HG02852 (cell line): ENCODE measurements around the gene PTPN12.
"Not testable (repeated sequence)": the region's sequence is repeated elsewhere in the genome, so short reads cannot be mapped to it uniquely, and the experiment has no call there.

Experiments
- ATAC-seq: cut with Tn5 transposase; IDR thresholded peaks from one replicate; pipeline ENCODE4 v1.9.1; 2021; ENCODE audit warnings: mild to moderate bottlenecking, moderate library complexity; ENCODE audit not compliant: unreplicated experiment

PTPN12 gene

GRCh38 chr7:77575187-77575586 lies 38.1 kb downstream of the PTPN12 start:
- no peak for ATAC-seq

- no peak for ATAC-seq
Observed at GRCh38 chr7:77576856-77577255, 39.8 kb downstream of the PTPN12 start.

GRCh38 chr7:77579797-77580196 lies 42.7 kb downstream of the PTPN12 start:
- ATAC-seq, result no peak

- ATAC-seq, result no peak
Observed at GRCh38 chr7:77580762-77581350, 43.8 kb downstream of the PTPN12 start.

GRCh38 chr7:77587272-77587671 lies 50.2 kb downstream of the PTPN12 start:
- no peak for ATAC-seq

- no peak for ATAC-seq
Observed at GRCh38 chr7:77600952-77601351, 63.9 kb downstream of the PTPN12 start.

- no peak for ATAC-seq
Observed at GRCh38 chr7:77606562-77606961, 69.5 kb downstream of the PTPN12 start.

GRCh38 chr7:77619314-77619713 lies 82.2 kb downstream of the PTPN12 start:
- no peak for ATAC-seq

- ATAC-seq, result no peak
Observed at GRCh38 chr7:77626586-77627308, 89.7 kb downstream of the PTPN12 start.

GRCh38 chr7:77627309-77627676 lies 90.2 kb downstream of the PTPN12 start:
- no peak for ATAC-seq

GRCh38 chr7:77629797-77630196 lies 92.7 kb downstream of the PTPN12 start:
- no peak for ATAC-seq

- no peak for ATAC-seq
Observed at GRCh38 chr7:77631820-77632219, 94.7 kb downstream of the PTPN12 start.

GRCh38 chr7:77644774-77645173 lies 107.7 kb downstream of the PTPN12 start:
- no peak for ATAC-seq

- ATAC-seq, result no peak
Observed at GRCh38 chr7:77648742-77649338, 111.7 kb downstream of the PTPN12 start.

- no peak for ATAC-seq
Observed at GRCh38 chr7:77649716-77650349, 112.7 kb downstream of the PTPN12 start.

GRCh38 chr7:77651575-77652162 lies 114.6 kb downstream of the PTPN12 start:
- ATAC-seq, result no peak

- ATAC-seq, result not testable (repeated sequence)
Observed at GRCh38 chr7:77652826-77653225, 115.7 kb downstream of the PTPN12 start.

GRCh38 chr7:77653572-77653971 lies 116.5 kb downstream of the PTPN12 start:
- ATAC-seq, result no peak

GRCh38 chr7:77655356-77655755 lies 118.3 kb downstream of the PTPN12 start:
- ATAC-seq, result no peak

- ATAC-seq, result no peak
Observed at GRCh38 chr7:77655836-77656455, 118.9 kb downstream of the PTPN12 start.
